ENCODE data around the gene SNX11. TPM values are rescaled to one million over a fixed set of nuclear protein-coding genes. Genes with fewer than 3 reads are reported as not detected.

The SNX11 gene
- polyA plus RNA-seq, 1 donor from 2014 or later: 29.0 TPM

GRCh38 chr17:48081858-48082257, 25.7 kb upstream of the SNX11 start:
- TF ChIP-seq POLR2AphosphoS5 (IDR thresholded peaks at IDR 0.05): no peak
- TF ChIP-seq SMC3 (conservative IDR thresholded peaks at IDR 0.05; ENCODE audit: poor library complexity): no peak
- TF ChIP-seq TAF1 (IDR thresholded peaks at IDR 0.05; ENCODE audit: low read depth): no peak
- TF ChIP-seq RAD21 (conservative IDR thresholded peaks at IDR 0.05): no peak
- no peak for TF ChIP-seq MXI1 (conservative IDR thresholded peaks at IDR 0.05; ENCODE audit: poor library complexity, severe bottlenecking)
- TF ChIP-seq CTCF (IDR thresholded peaks at IDR 0.05; ENCODE audit: poor library complexity, severe bottlenecking): no peak
- TF ChIP-seq EZH2 (IDR thresholded peaks at IDR 0.05; ENCODE audit: borderline replicate concordance, insufficient read depth, low read length, poor library complexity, severe bottlenecking): no peak
- no peak for TF ChIP-seq REST (IDR thresholded peaks at IDR 0.05; ENCODE audit: borderline replicate concordance)
- no peak for TF ChIP-seq EP300 (conservative IDR thresholded peaks at IDR 0.05; ENCODE audit: poor library complexity, severe bottlenecking)
- H3K9ac ChIP-seq (ENCODE audit: low read length): no peak overlapping the region

GRCh38 chr17:48084932-48085331, 22.6 kb upstream of the SNX11 start:
- Histone ChIP-seq H4K20me1 (ENCODE audit: insufficient read depth) (peaks cover 5% of the 10 kb centered on the region), H2AFZ (ENCODE audit: low read depth, low read length) (no peak overlapping the region), H3K4me2 (ENCODE audit: low read length) (no peak overlapping the region), H3K4me3 (ENCODE audit: low read length) (no peak overlapping the region), H3K27ac (ENCODE audit: low read length) (no peak overlapping the region), H3F3A (ENCODE audit: insufficient read depth, low read length, poor library complexity, severe bottlenecking) (no peaks in the 10 kb centered on the region), H3K36me3 (ENCODE audit: insufficient read depth, low read length) (no peaks in the 10 kb centered on the region), H3K9ac (ENCODE audit: low read length) (no peak overlapping the region), H3K79me2 (replicated peaks; ENCODE audit: insufficient read depth, low read length) (peaks cover 39% of the 10 kb centered on the region), H3K27me3 (ENCODE audit: insufficient read depth, low read depth, low read length) (no peaks in the 10 kb centered on the region), H3K9me3 (ENCODE audit: low read length) (no peaks in the 10 kb centered on the region), H3K9me2 (ENCODE audit: insufficient read depth, low read length) (no peaks in the 10 kb centered on the region)
- no peak for TF ChIP-seq POLR2AphosphoS5 (IDR thresholded peaks at IDR 0.05)
- TF ChIP-seq EP300 (conservative IDR thresholded peaks at IDR 0.05; ENCODE audit: poor library complexity, severe bottlenecking): no peak
- no peak for TF ChIP-seq MXI1 (conservative IDR thresholded peaks at IDR 0.05; ENCODE audit: poor library complexity, severe bottlenecking)
- TF ChIP-seq EZH2 (IDR thresholded peaks at IDR 0.05; ENCODE audit: borderline replicate concordance, insufficient read depth, low read length, poor library complexity, severe bottlenecking): no peak
- no peak for TF ChIP-seq TAF1 (IDR thresholded peaks at IDR 0.05; ENCODE audit: low read depth)
- no peak for TF ChIP-seq RAD21 (conservative IDR thresholded peaks at IDR 0.05)
- no peak for TF ChIP-seq SMC3 (conservative IDR thresholded peaks at IDR 0.05; ENCODE audit: poor library complexity)
- no peak for TF ChIP-seq REST (IDR thresholded peaks at IDR 0.05; ENCODE audit: borderline replicate concordance)
- no peak for TF ChIP-seq CTCF (IDR thresholded peaks at IDR 0.05; ENCODE audit: poor library complexity, severe bottlenecking)

More at GRCh38 chr17:48081858-48082257, 25.7 kb upstream of the SNX11 start:
- Histone ChIP-seq H3K9me3 (ENCODE audit: low read length) (no peaks in the 10 kb centered on the region), H2AFZ (ENCODE audit: low read depth, low read length) (no peak overlapping the region), H3K4me3 (ENCODE audit: low read length) (no peak overlapping the region), H3F3A (ENCODE audit: insufficient read depth, low read length, poor library complexity, severe bottlenecking) (no peaks in the 10 kb centered on the region), H4K20me1 (ENCODE audit: insufficient read depth) (peaks cover 12% of the 10 kb centered on the region), H3K27me3 (ENCODE audit: insufficient read depth, low read depth, low read length) (no peaks in the 10 kb centered on the region), H3K27ac (ENCODE audit: low read length) (no peak overlapping the region), H3K79me2 (replicated peaks; ENCODE audit: insufficient read depth, low read length) (peaks cover 37% of the 10 kb centered on the region), H3K36me3 (ENCODE audit: insufficient read depth, low read length) (no peaks in the 10 kb centered on the region), H3K9me2 (ENCODE audit: insufficient read depth, low read length) (no peaks in the 10 kb centered on the region), H3K4me2 (ENCODE audit: low read length) (no peak overlapping the region)

All from neural cell (in vitro differentiated cells).